ENCODE measurements around the gene ERGIC3.
A peak's percentile ranks its signal among the peaks of the same experiment; 100 is the strongest.

DNA sequence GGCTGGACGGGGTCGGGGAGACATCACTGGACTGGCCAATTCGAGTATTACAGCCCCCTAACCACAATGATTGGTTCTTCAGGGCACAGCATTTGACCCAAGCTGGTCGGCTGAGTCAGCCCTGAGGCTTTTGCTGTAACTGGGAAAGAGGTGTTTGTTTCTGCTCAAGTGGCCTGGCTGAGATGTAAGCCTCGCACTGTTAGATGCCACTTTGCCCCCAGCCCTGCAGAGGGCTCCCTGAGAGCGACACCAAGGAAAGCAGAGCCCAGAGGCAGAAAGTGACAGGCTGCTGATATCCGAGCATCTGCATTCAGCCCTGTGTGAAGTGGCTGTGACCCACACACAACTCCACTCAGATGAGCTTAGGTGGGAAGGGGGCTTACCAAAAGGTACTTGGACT is 19.4 kb downstream of the ERGIC3 start:
- TF ChIP-seq POLR2A (IDR thresholded peaks at IDR 0.05) (no peak), EP300 (IDR thresholded peaks at IDR 0.05) (no peak)
- TF ChIP-seq, protein P1, sequence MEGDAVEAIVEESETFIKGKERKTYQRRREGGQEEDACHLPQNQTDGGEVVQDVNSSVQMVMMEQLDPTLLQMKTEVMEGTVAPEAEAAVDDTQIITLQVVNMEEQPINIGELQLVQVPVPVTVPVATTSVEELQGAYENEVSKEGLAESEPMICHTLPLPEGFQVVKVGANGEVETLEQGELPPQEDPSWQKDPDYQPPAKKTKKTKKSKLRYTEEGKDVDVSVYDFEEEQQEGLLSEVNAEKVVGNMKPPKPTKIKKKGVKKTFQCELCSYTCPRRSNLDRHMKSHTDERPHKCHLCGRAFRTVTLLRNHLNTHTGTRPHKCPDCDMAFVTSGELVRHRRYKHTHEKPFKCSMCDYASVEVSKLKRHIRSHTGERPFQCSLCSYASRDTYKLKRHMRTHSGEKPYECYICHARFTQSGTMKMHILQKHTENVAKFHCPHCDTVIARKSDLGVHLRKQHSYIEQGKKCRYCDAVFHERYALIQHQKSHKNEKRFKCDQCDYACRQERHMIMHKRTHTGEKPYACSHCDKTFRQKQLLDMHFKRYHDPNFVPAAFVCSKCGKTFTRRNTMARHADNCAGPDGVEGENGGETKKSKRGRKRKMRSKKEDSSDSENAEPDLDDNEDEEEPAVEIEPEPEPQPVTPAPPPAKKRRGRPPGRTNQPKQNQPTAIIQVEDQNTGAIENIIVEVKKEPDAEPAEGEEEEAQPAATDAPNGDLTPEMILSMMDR (IDR thresholded peaks at IDR 0.05), result peak in 3 of 5 experiments; percentile 8 to 16 (median 10)
